GM12891 (cell line): Measurements from ENCODE around the gene ZNF136.

Experiments used
- POLR2A ChIP-seq: IDR thresholded peaks from 2 replicates; pipeline ENCODE4 v1.6.1; 2011; ENCODE audit warnings: low read depth, low read length, control low read depth
- POLR2AphosphoS5 ChIP-seq: IDR thresholded peaks from 2 replicates; pipeline ENCODE4 v1.6.1; 2011; ENCODE audit warnings: low read depth, low read length, control low read depth
- TAF1 ChIP-seq: IDR thresholded peaks from 2 replicates; pipeline ENCODE4 v1.6.1; 2011; ENCODE audit warnings: low read depth, low read length, control low read depth

GRCh38 chr19:12217332-12217731, 54.4 kb downstream of the ZNF136 start:
- TF ChIP-seq POLR2AphosphoS5 (no peak), POLR2A (no peak), TAF1 (no peak)
